Inflammatory macrophage treated with lipopolysaccharide for 4 hours (primary cell): Measurements from ENCODE around the gene UVRAG.
"Not testable (repeated sequence)": the region's sequence is repeated elsewhere in the genome, so short reads cannot be mapped to it uniquely, and the experiment has no call there.

Experiments
- DNase-seq: peaks from one replicate; pipeline ENCODE4 v3.0.0-alpha.2; 2020

Gene UVRAG

GRCh38 chr11:75979479-75980027 lies 164.5 kb downstream of the UVRAG start:
- not testable (repeated sequence) for DNase-seq

DNA sequence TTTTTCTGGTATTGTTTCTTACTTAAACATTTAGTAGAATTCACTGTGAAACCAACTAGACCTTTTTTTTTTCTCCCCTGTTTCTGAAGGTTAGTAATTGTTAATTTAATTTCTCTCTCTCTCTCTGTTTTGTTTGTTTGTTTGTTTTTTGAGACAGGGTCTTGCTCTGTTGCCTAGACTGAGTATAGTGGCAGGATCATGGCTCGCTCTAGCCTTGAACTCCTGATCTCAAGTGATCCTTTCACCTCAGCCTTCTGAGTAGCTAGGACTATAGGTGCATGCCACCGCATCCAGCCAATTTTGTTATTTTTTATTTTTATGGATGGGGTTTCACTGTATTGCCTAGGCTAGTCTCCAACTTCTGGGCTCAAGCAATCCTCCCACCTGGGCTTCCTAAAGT lies 165.0 kb downstream of the UVRAG start:
- DNase-seq: no peak

- no peak for DNase-seq
These were observed 166.5 kb downstream of the UVRAG start for GRCh38 chr11:75981546-75981945.

DNA sequence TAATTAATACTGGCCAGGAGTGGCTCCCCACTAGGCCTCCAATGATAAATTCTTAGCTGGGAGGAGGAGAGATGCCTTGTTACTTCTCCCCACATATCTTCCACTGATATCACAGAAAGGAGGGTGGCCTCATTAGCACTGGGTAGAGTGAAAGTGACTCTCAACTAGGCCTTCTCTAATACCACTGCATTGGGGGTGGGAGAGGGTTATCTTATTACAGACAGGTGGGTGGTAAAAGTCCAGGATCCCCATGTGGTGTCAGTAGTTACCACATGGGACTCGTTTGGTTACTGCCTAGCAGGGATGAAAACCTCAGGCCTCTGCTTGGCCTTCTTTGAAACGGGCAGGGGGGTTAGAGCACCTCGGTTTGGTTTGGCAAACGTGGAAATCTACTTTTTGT lies 167.3 kb downstream of the UVRAG start:
- no peak for DNase-seq

GRCh38 chr11:75986966-75987365 lies 172.0 kb downstream of the UVRAG start:
- DNase-seq: no peak

- DNase-seq: no peak
These were observed 178.1 kb downstream of the UVRAG start for GRCh38 chr11:75993126-75993525.

GRCh38 chr11:75994616-75995015 lies 179.6 kb downstream of the UVRAG start:
- no peak for DNase-seq

- no peak for DNase-seq
These were observed 181.8 kb downstream of the UVRAG start for GRCh38 chr11:75996523-75997442.

GRCh38 chr11:76004400-76004799 lies 189.4 kb downstream of the UVRAG start:
- DNase-seq: no peak

DNA sequence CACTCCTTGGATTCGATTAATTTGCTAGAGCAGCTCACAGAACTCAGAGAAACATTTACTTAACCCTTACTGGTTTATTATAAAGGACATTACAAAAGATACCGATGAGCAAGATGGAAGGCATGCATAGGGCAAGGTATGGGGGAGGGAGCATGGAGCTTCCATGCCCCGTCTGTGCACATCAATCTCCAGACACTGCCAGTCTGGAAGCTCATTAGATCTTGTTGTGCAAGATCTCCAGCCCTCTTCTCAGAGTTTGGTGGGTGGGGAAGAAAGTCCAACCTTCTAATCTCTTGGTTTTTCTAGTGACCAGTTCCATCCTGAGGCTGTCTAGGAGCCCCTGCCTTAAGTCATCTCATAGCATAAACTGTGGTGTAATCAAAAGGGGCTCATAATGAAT lies 190.7 kb downstream of the UVRAG start:
- DNase-seq: no peak

DNA sequence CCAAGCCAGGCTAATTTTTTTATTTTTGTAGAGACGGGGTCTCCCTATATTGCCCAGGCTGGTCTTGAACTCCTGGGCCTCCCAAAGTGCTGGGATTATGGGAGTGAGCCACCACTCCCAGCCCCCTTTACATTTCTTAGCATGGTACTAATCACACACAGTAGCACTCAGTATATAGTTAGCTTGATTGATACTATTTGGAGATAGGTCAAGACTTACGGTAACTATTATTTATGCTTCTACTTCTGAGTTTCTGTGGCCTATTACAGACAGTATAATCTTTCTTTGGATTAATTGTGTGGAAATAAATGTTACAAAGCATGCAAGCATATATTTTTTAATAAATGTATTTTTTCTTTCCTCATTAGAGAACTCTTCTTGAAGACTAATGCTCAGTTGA lies 192.2 kb downstream of the UVRAG start:
- no peak for DNase-seq

- no peak for DNase-seq
These were observed 193.5 kb downstream of the UVRAG start for GRCh38 chr11:76008474-76008873.

- no peak for DNase-seq
These were observed 195.0 kb downstream of the UVRAG start for GRCh38 chr11:76010051-76010450.

GRCh38 chr11:76013526-76013925 lies 198.5 kb downstream of the UVRAG start:
- DNase-seq: no peak

DNA sequence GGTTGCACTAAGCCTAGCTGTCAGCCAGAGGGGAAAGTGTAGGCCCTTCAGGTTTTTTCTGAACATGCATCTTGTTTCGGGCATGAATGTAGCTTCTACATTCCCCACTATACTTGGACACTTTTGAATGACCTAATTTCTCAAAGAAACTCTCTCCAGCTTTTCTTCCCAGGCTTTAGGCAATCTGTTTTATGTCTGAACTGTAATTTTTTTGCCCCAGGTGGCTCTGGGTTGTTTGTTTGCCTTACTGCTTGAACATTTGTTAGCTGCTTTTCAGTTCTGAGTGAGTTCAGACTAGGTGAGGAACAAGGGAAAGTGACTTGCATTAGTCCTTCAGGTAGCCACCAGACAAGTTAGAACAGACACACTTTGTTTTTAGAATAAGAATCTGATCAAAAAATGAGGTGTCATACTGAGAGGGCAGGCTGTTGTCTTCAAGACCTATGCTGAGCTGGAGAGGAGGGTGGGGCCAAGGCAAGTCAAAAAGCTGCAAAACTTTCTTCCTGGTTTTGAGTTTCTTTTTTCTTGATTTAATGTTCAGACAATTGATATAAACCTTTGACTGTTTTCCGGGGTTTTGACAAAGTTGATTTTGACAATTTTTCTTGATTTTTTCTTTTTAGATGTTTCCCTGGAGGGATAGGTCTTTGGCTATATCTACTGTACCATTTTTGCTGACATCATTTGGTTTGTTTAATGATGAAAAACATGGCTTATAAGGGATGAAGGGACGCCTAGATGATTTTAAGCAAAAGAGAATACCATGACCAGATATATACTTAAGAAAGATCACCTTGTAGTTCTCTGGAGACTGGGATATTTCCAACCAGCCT lies 208.4 kb downstream of the UVRAG start:
- no peak for DNase-seq

DNA sequence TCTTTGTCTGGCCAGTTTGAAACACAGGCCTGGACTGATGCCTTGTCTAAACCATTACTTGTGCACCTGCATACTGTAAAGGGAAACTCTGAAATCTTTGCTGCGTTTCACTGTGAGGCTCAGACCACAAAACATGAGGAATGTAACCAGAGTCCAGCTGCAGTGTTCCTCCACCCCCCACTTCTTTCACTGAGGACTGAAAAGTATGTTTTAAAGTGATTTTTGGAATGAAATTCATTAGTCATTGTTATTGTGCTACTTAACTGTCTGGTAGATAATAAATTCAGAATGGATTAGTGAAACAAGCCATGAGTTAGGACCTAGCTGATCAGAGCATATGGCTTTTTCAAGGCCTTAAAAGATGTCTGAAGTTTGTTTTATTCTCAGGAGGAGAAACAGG lies 210.1 kb downstream of the UVRAG start:
- DNase-seq: no peak

DNA sequence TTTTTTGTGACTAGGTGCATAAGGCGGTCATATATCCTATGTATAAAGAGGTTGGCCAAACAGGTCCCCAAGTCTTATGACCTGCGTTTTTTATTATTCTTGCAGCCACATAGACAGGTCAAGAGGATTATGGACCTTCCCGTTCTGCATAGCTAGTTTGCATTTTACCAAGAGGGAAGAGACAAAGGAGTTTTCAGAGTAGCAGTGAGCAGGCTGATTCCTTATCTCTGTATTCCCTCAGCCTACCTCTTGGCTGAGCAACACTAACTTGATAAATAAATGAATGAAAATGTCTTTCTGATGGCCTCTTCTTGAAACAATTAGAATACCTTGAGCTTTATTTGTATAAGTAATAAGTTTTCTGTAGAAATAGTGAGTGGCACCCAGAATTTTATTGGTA lies 210.8 kb downstream of the UVRAG start:
- DNase-seq: no peak

GRCh38 chr11:76026281-76026680 lies 211.3 kb downstream of the UVRAG start:
- DNase-seq: no peak

GRCh38 chr11:76026862-76027261 lies 211.9 kb downstream of the UVRAG start:
- DNase-seq: no peak

GRCh38 chr11:76030286-76030685 lies 215.3 kb downstream of the UVRAG start:
- no peak for DNase-seq

DNA sequence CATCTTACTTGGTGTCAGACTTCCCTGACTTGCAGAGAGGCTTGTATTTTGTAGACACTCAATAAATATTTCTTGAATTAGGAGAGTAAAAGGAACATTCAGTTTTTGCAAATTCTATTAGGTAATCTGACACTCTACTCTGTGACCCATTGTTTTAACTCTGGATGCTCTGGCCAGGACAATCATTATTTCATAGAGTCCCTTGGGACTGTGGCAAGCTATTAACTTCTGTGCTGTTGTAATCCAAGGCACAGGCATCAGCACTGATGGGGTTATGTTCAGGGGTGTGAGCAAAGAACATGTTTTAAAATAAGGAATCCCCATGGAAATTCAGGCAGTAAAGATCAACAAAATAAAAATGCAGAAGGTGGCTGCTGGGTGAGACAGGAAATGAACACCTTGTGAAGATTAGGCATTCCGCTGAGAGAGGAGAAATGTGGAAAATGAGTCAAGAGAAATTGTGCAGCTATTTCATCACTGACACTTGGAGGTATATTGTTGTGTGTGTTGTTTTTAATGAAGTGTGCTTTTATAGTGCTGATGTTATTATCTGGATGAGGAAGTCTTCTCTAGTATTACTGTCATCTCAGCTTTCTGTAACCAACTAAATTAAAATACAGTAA lies 216.1 kb downstream of the UVRAG start:
- DNase-seq: no peak

- no peak for DNase-seq
These were observed 218.7 kb downstream of the UVRAG start for GRCh38 chr11:76033699-76034098.

- no peak for DNase-seq
These were observed 220.0 kb downstream of the UVRAG start for GRCh38 chr11:76035020-76035419.
